Gastrocnemius medialis (tissue), 4 donors: ENCODE data around the gene OR56A1. TPM values are rescaled to one million over a fixed set of nuclear protein-coding genes. Genes with fewer than 3 reads are reported as not detected.

Experiments
- ATAC-seq, 2 donors: fragments of 150-250 bp; one replicate each; pipeline ENCODE4 v1.9.1; 2016
- DNase-seq, 2 donors: peaks; one replicate each; pipeline ENCODE4 v3.0.0-alpha.2; 2019
- H3K27ac ChIP-seq, 4 donors: fragments of 200-600 bp; sonication (generic); 1 replicate in 1 of 4; 2 replicates in 3 of 4; pipeline ENCODE4 v1.5.1; 2016 to 2018; ENCODE audit warnings: mild to moderate bottlenecking in 2 of 4, moderate library complexity in 1 of 4
- H3K27me3 ChIP-seq, 3 donors: fragments of 200-600 bp; sonication (generic) in 2 of 3; 1 replicate in 1 of 3; 2 replicates in 2 of 3; pipeline versions ENCODE4 v1.5.1 to v1.6.0; 2016 to 2019; ENCODE audit warnings: mild to moderate bottlenecking in 1 of 3, moderate library complexity in 1 of 3
- H3K36me3 ChIP-seq, 2 donors: fragments of 200-600 bp; sonication (generic) in 1 of 2; one replicate each; pipeline ENCODE4 v1.5.1; 2017 to 2018
- H3K4me1 ChIP-seq, 2 donors: fragments of 200-600 bp; sonication (generic) in 1 of 2; one replicate each; pipeline ENCODE4 v1.5.1; 2016 to 2017; ENCODE audit warnings: mild to moderate bottlenecking in 2 of 2
- H3K4me3 ChIP-seq, 4 donors: fragments of 200-600 bp; sonication (generic) in 3 of 4; 1 replicate in 1 of 4; 2 replicates in 3 of 4; pipeline ENCODE4 v1.5.1; 2016 to 2019; ENCODE audit warnings: mild to moderate bottlenecking in 2 of 4
- H3K9me3 ChIP-seq, 3 donors: fragments of 200-600 bp; sonication (generic) in 2 of 3; 1 replicate in 1 of 3; 2 replicates in 2 of 3; pipeline ENCODE4 v1.5.1; 2016 to 2019
- POLR2A ChIP-seq, 2 donors: fragments of 450-650 bp; IDR thresholded peaks; one replicate each; pipeline ENCODE4 v1.6.1; 2017; ENCODE audit warnings: antibody characterized with exemption in 2 of 2, mild to moderate bottlenecking in 2 of 2, moderate library complexity in 2 of 2
- in situ Hi-C, 4 donors: fragments of 200-750 bp; cut with MboI; loops; one replicate each; pipeline versions ENCODE4 v1.15.0 to v1.8.0; 2017; ENCODE audit warnings: low sequenced_read_pairs in 4 of 4
- intact Hi-C: fragments of 100-400 bp; cut with DNase I; formaldehyde crosslinking; loops from one replicate; pipeline ENCODE4 v1.15.1; 2023; ENCODE audit warnings: low total_unique reads
- total RNA-seq, 4 donors: library from RNA; depleted of rRNA; stranded (reverse); fragments of >200 nt; gene quantifications; one replicate each; pipeline versions ENCODE4 v1.1.0 to v1.2.3, GENCODE V29; 2016
- TF ChIP-seq, protein P1 (sequence below), 5 experiments: fragments of 450-650 bp in 3 of 5; fragments of 200-600 bp in 2 of 5; sonication (generic) in 2 of 5; IDR thresholded peaks in 4 of 5; conservative IDR thresholded peaks in 1 of 5; 1 replicate in 4 of 5; 2 replicates in 1 of 5; pipeline ENCODE4 v1.5.1; 2016 to 2019; ENCODE audit warnings: antibody characterized with exemption in 5 of 5, mild to moderate bottlenecking in 3 of 5, moderate library complexity in 3 of 5

OR56A1 gene
- total RNA-seq, 4 donors from 2014 or later = not detected

DNA sequence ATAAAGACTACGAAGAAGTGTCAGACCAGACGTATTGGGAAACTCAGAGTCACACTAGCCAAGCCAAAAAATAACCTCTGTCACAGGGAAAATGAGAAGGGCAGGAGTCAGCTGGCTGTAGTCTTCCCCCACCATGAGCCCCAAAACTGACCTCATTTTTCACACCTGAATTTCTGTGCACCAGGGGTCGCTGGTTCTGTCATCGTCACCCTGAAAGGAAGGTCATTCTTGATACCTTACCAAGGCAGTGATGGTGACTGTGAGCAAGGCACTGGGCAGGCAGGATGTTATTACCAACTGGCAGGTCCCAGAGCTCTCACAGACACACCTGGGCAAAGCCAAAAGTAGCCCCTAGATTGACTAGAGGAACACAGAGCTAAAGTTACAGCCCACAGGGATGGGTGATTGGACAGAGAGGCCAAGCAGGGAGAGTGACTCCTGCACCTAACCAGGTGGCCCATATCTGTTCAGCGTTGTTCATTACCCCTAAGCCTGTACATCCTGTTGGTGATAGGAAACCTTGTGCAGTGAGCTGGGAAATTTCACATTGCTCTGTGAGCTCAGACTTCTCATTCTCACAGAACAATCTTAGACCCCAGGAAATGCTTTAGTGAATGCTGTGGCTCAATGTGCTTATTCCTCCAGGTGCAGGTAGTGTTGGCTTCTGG, 32.3 kb upstream of the OR56A1 start:
- H3K4me3 ChIP-seq = no peak overlapping the region
- ATAC-seq = no peak
- no peak for DNase-seq
- no peaks in the 10 kb centered on the region for H3K9me3 ChIP-seq
- in situ Hi-C loops = no loop called here
- TF ChIP-seq POLR2A (IDR thresholded peaks at IDR 0.05) = no peak
- TF ChIP-seq, protein P1, sequence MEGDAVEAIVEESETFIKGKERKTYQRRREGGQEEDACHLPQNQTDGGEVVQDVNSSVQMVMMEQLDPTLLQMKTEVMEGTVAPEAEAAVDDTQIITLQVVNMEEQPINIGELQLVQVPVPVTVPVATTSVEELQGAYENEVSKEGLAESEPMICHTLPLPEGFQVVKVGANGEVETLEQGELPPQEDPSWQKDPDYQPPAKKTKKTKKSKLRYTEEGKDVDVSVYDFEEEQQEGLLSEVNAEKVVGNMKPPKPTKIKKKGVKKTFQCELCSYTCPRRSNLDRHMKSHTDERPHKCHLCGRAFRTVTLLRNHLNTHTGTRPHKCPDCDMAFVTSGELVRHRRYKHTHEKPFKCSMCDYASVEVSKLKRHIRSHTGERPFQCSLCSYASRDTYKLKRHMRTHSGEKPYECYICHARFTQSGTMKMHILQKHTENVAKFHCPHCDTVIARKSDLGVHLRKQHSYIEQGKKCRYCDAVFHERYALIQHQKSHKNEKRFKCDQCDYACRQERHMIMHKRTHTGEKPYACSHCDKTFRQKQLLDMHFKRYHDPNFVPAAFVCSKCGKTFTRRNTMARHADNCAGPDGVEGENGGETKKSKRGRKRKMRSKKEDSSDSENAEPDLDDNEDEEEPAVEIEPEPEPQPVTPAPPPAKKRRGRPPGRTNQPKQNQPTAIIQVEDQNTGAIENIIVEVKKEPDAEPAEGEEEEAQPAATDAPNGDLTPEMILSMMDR (IDR thresholded peaks at IDR 0.05 in 4 of 5, conservative IDR thresholded peaks at IDR 0.05 in 1 of 5) = no peak
- no peaks in the 10 kb centered on the region for H3K36me3 ChIP-seq
- H3K4me1 ChIP-seq = no peaks in the 10 kb centered on the region
- H3K27me3 ChIP-seq = no peaks in the 10 kb centered on the region
- intact Hi-C loops = no loop called here
- H3K27ac ChIP-seq = no peak overlapping the region

DNA sequence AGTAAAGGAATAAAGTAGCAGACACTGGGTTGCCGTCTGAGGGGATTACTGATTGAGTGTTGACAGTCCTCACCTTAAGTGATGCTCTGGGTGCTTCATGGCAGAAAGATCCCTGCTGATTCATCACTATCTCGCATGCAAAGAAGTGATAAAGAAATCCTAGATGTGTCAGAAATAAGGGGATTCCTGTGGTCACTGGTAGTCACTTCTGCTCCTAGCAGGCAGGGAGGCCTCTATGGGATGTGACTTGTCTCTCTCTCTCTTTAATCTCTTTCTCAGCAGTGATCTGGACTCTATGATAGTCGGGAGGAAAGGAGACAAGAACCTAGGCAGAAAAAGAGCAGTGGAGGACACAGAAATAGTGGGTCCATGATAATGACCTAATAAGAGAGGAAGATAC, 30.9 kb upstream of the OR56A1 start:
- Histone ChIP-seq H3K27ac (no peak overlapping the region), H3K36me3 (no peaks in the 10 kb centered on the region), H3K4me1 (no peaks in the 10 kb centered on the region), H3K9me3 (no peaks in the 10 kb centered on the region), H3K4me3 (no peak overlapping the region), H3K27me3 (no peaks in the 10 kb centered on the region)
- in situ Hi-C loops (no loop called here), intact Hi-C loops (no loop called here)
- DNase-seq (no peak), ATAC-seq (no peak)
- TF ChIP-seq, protein P1 (IDR thresholded peaks at IDR 0.05 in 4 of 5, conservative IDR thresholded peaks at IDR 0.05 in 1 of 5) = no peak
- no peak for TF ChIP-seq POLR2A (IDR thresholded peaks at IDR 0.05)

DNA sequence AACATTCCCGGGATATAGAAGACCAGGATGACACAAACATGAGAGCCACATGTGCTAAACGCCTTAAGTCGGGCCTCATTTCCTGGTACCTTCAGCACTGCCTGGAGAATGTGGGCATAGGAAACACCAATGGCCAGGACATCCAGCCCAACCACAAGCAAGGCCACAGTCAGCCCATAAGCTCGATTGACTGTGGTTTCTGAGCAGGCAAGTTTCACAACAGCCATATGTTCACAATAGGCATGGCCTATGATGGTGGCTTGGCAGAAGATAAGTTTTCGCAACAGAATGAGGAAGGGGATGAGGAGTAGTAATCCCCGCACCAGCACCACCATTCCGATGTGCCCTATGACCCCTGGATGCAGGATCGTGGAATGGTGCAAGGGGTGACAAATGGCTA, 26.9 kb upstream of the OR56A1 start:
- Histone ChIP-seq H3K36me3 (no peaks in the 10 kb centered on the region), H3K27ac (no peak overlapping the region), H3K4me3 (no peak overlapping the region), H3K9me3 (no peaks in the 10 kb centered on the region), H3K4me1 (no peaks in the 10 kb centered on the region), H3K27me3 (no peaks in the 10 kb centered on the region)
- in situ Hi-C loops (no loop called here), intact Hi-C loops (no loop called here)
- no peak for ATAC-seq
- DNase-seq = no peak
- no peak for TF ChIP-seq POLR2A (IDR thresholded peaks at IDR 0.05)
- TF ChIP-seq, protein P1 (IDR thresholded peaks at IDR 0.05 in 4 of 5, conservative IDR thresholded peaks at IDR 0.05 in 1 of 5) = no peak

DNA sequence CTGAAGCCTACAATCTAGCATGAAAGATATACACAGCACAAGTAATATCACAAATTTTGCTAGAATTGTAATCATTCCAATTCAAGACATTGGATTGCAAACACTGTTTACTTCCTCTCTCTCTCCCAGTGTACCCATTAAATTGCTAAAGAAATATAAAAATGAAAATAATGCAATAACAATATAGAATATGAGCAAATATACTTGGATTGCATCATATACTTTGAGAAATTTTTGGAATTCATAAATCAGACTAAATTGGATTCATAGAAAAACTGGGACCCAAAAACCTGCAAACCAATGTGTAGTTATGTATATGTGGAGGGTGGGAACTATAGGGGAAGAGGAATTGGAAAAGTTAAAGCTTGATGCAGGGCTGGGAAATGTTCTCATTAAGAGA, 25.0 kb upstream of the OR56A1 start:
- no peaks in the 10 kb centered on the region for H3K36me3 ChIP-seq
- DNase-seq (no peak), ATAC-seq (no peak)
- H3K4me3 ChIP-seq = no peak overlapping the region
- no peak for TF ChIP-seq POLR2A (IDR thresholded peaks at IDR 0.05)
- no peaks in the 10 kb centered on the region for H3K4me1 ChIP-seq
- H3K27me3 ChIP-seq = no peaks in the 10 kb centered on the region
- H3K27ac ChIP-seq = no peak overlapping the region
- no peaks in the 10 kb centered on the region for H3K9me3 ChIP-seq
- intact Hi-C loops (no loop called here), in situ Hi-C loops (no loop called here)

DNA sequence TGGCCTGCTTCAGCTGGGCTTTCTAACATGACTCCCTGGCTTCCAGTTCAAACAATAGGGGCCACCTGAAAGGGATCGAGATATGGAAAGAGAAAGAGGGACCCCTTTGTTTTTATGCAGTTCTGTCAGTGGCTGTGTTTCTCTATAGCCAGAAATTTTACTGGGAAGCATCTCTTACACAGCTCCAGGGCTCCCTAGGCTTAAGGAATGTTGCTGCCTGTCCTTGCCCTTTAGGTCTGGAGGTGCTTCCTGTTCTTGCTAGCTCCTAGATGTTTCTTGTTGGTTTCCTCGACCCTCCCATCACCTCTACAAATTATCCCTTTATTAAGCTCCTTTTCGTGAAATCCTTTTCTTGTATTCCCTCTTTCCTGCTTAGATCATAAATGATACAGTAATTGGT, 21.8 kb upstream of the OR56A1 start:
- TF ChIP-seq, protein P1 (IDR thresholded peaks at IDR 0.05 in 4 of 5, conservative IDR thresholded peaks at IDR 0.05 in 1 of 5) = no peak
- no peak for TF ChIP-seq POLR2A (IDR thresholded peaks at IDR 0.05)

More for the DNA sequence above, 21.8 kb upstream of the OR56A1 start:
- no peak for ATAC-seq
- no peaks in the 10 kb centered on the region for H3K9me3 ChIP-seq
- H3K4me1 ChIP-seq = no peaks in the 10 kb centered on the region
- H3K36me3 ChIP-seq = no peaks in the 10 kb centered on the region
- H3K4me3 ChIP-seq = no peak overlapping the region
- no peaks in the 10 kb centered on the region for H3K27me3 ChIP-seq
- no peak overlapping the region for H3K27ac ChIP-seq
- intact Hi-C loops (no loop called here), in situ Hi-C loops (no loop called here)
- DNase-seq = no peak
